ENCODE data around the gene ARHGEF39.
A peak's percentile ranks its signal among the peaks of the same experiment; 100 is the strongest.
"Not testable (repeated sequence)": the region's sequence is repeated elsewhere in the genome, so short reads cannot be mapped to it uniquely, and the experiment has no call there.

Gene ARHGEF39

GRCh38 chr9:35618325-35618727 lies 46.7 kb downstream of the ARHGEF39 start, which contains the start of gene CD72:
Gene CD72 (minus strand): TSS chr9:35618413. CDS start chr9:35618303, 110 bp downstream.
- DNase-seq (ENCODE audit: low read depth) = no peak

- DNase-seq (ENCODE audit: low read depth) = no peak
These were observed 47.4 kb downstream of the ARHGEF39 start for GRCh38 chr9:35617548-35617947.

DNA sequence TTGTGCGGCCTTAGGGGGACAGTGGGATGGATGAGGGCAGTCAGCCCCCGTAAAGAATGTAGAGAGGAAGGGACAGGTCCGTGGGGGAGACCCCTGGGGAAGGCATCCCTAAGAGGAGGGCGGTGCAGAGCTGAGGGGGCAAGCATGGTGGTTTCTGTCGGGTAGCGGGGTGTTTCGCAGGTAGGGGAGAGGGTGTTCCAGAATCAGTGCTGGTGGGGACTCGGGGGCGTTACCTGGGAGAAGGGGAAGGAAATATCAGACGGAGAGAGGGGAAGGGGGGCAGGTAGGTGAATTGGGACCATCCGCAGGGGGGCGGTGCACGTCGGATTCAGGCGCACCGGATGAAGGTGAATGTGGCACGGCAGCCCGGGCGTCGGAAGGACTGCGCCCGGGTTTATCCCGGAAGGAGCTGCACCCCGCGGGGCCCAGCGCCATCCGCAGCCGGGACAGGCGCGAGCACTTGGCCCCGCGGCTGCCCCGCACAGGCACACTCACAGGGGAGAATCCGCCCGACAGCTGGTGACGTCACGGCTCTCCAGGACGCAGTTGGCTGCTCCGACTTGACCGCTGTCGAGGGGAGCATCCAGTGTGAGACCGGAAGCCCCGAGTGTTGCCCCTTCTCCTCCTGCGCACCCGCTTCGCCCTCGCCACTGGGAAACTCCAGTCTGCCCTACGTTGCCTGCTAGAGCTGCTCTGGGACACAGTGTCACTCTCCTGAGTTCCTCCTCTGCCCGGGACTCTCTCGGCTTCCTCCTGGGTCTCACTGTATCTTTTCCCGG lies 48.1 kb downstream of the ARHGEF39 start:
- peak; percentile 44 for DNase-seq (ENCODE audit: low read depth)

GRCh38 chr9:35615981-35616680 lies 48.9 kb downstream of the ARHGEF39 start:
- no peak for DNase-seq (ENCODE audit: low read depth)

DNA sequence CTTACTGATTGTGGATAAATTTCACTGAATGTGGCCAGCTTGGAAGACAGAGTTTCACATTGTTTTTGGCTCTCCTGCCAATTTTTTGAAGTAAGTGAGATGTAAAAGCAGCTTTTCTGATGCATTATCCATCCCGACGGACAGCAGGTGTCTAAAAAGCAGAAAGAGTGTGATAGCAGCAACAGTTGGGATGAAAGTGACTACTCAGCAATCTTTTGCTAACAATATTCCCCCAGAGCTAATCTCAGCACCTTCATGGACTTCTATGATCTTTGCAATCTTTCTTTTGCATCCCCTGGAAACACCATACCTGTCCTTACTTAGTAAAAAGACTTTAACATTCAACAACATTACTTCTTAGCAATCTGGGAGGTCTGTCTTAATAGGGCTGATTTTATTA lies 52.2 kb downstream of the ARHGEF39 start:
- DNase-seq (ENCODE audit: low read depth) = no peak

DNA sequence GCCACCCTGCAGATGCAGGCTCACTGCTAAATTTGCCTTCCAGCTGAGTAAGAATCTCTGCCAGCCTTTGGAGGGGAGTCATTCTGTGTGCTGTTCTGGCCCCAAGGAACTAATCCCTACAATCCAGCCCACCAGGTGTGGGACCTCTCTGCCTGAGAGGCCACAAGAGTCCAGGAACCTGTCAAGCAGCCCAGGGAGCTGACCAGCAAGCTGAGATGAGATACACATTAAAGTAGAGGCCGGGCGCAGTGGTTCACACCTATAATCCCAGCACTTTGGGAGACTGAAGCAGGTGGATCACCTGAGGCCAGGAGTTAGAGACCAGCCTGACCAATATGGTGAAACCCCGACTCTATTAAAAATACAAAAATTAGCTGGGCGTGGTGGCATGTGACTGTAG lies 52.9 kb downstream of the ARHGEF39 start:
- DNase-seq (ENCODE audit: low read depth) = not testable (repeated sequence)

- DNase-seq (ENCODE audit: low read depth) = no peak
These were observed 53.7 kb downstream of the ARHGEF39 start for GRCh38 chr9:35611230-35611797.

DNA sequence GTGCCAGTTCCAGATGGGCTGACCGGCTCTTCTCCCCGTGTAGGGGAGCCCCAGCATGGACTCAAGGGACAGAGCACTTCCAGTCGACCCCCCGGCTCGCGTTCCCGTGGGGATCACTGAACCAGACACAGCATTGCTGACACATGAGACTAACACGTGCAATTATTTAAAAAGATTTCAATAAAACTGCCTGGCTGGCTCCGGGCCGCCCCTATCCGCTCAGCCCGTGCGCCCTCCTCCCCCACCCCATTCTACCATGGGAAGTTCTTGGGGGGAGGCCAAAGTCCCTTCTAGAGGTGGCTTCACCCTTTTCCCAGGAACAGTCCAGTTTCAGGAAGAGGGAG lies 55.2 kb downstream of the ARHGEF39 start:
- no peak for DNase-seq (ENCODE audit: low read depth)
